CD14-positive monocyte (primary cell): ENCODE data around the gene ULBP2. TPM values are rescaled to one million over a fixed set of nuclear protein-coding genes. Genes with fewer than 3 reads are reported as not detected.

Source experiments
- DNase-seq, 3 donors: peaks; one replicate each; pipeline ENCODE4 v3.0.0-alpha.2; 2011 to 2022
- H2AFZ ChIP-seq: 2 replicates; pipeline ENCODE4 v1.6.0; 2012; ENCODE audit warnings: mild to moderate bottlenecking, low read depth, low read length, inconsistent platforms; ENCODE audit not compliant: insufficient read depth, poor library complexity, severe bottlenecking
- H3K27ac ChIP-seq, 2 donors: 1 replicate in 1 of 2; 2 replicates in 1 of 2; pipeline ENCODE4 v1.5.1; 2012 to 2013; ENCODE audit warnings: low read length in 2 of 2, control low read depth in 1 of 2, inconsistent platforms in 1 of 2, low read depth in 1 of 2, mild to moderate bottlenecking in 1 of 2
- H3K27me3 ChIP-seq, 2 donors: one replicate each; pipeline versions ENCODE4 v1.6.0 to v1.6.1; 2011 to 2013; ENCODE audit warnings: low read length in 2 of 2; ENCODE audit not compliant: control insufficient read depth in 2 of 2, insufficient read depth in 2 of 2
- H3K36me3 ChIP-seq, 2 donors: replicated peaks in 1 of 2; 1 replicate in 1 of 2; 2 replicates in 1 of 2; pipeline versions ENCODE4 v1.5.1 to v1.6.1; 2012 to 2013; ENCODE audit warnings: low read length in 2 of 2, control low read depth in 1 of 2, inconsistent platforms in 1 of 2, mild to moderate bottlenecking in 1 of 2; ENCODE audit not compliant: insufficient read depth in 2 of 2, control insufficient read depth in 1 of 2
- H3K4me1 ChIP-seq, 2 donors: 1 replicate in 1 of 2; 2 replicates in 1 of 2; pipeline versions ENCODE4 v1.5.1 to v1.6.1; 2012 to 2013; ENCODE audit warnings: low read length in 2 of 2, control low read depth in 1 of 2, inconsistent platforms in 1 of 2, mild to moderate bottlenecking in 1 of 2, moderate library complexity in 1 of 2; ENCODE audit not compliant: insufficient read depth in 2 of 2, control insufficient read depth in 1 of 2
- H3K4me2 ChIP-seq: replicated peaks from 2 replicates; pipeline ENCODE3; 2012; ENCODE audit warnings: low read length, moderate library complexity, mild to moderate bottlenecking; ENCODE audit not compliant: poor library complexity, severe bottlenecking; ENCODE audit errors: extremely low read depth
- H3K4me3 ChIP-seq, 3 experiments: fragments of 200-600 bp in 1 of 3; sonication (generic) in 1 of 3; replicated peaks in 1 of 3; 1 replicate in 2 of 3; 2 replicates in 1 of 3; pipeline ENCODE4 v1.5.1; 2011 to 2013; ENCODE audit warnings: low read length in 3 of 3, mild to moderate bottlenecking in 3 of 3, control low read depth in 2 of 3, low read depth in 2 of 3, inconsistent platforms in 1 of 3, moderate library complexity in 1 of 3
- H3K79me2 ChIP-seq: 2 replicates; pipeline ENCODE4 v1.6.0; 2012; ENCODE audit warnings: mild to moderate bottlenecking, control low read depth, inconsistent platforms, low read length, moderate library complexity; ENCODE audit not compliant: insufficient read depth
- H3K9ac ChIP-seq: 2 replicates; pipeline ENCODE4 v1.6.0; 2017; ENCODE audit warnings: low read length, mild to moderate bottlenecking; ENCODE audit not compliant: insufficient read depth, poor library complexity, severe bottlenecking
- H3K9me3 ChIP-seq, 2 donors: replicated peaks in 1 of 2; 1 replicate in 1 of 2; 2 replicates in 1 of 2; pipeline versions ENCODE4 v1.5.1 to v1.6.1; 2012 to 2013; ENCODE audit warnings: low read length in 2 of 2, control low read depth in 1 of 2; ENCODE audit not compliant: control insufficient read depth in 1 of 2, insufficient read depth in 1 of 2
- H4K20me1 ChIP-seq: 2 replicates; pipeline ENCODE4 v1.6.0; 2012; ENCODE audit warnings: mild to moderate bottlenecking, low read length, control low read depth, moderate library complexity; ENCODE audit not compliant: insufficient read depth
- H3K27ac Mint-ChIP-seq, 7 donors: one replicate each; pipeline ENCODE4 v1.8.0; 2020; ENCODE audit warnings: mild to moderate bottlenecking in 7 of 7, mixed read lengths in 7 of 7, moderate library complexity in 6 of 7, inconsistent platforms in 2 of 7
- H3K27me3 Mint-ChIP-seq, 3 donors: one replicate each; pipeline ENCODE4 v1.8.0; 2021 to 2022; ENCODE audit warnings: low read depth in 3 of 3, mild to moderate bottlenecking in 3 of 3, mixed read lengths in 3 of 3, moderate library complexity in 3 of 3, inconsistent platforms in 1 of 3
- H3K36me3 Mint-ChIP-seq, 2 donors: one replicate each; pipeline ENCODE4 v1.8.0; 2020; ENCODE audit warnings: mixed read lengths in 2 of 2, inconsistent platforms in 1 of 2, mild to moderate bottlenecking in 1 of 2
- H3K4me1 Mint-ChIP-seq: one replicate; pipeline ENCODE4 v1.8.0; 2020; ENCODE audit warnings: mild to moderate bottlenecking, mixed read lengths
- H3K4me3 Mint-ChIP-seq, 2 donors: one replicate each; pipeline ENCODE4 v1.8.0; 2020; ENCODE audit warnings: mild to moderate bottlenecking in 2 of 2, mixed read lengths in 2 of 2, moderate library complexity in 1 of 2
- H3K9me3 Mint-ChIP-seq, 7 donors: one replicate each; pipeline ENCODE4 v1.8.0; 2020 to 2022; ENCODE audit warnings: mixed read lengths in 7 of 7, mild to moderate bottlenecking in 6 of 7, moderate library complexity in 6 of 7, inconsistent platforms in 2 of 7
- CTCF ChIP-seq: fragments of 200-600 bp; IDR thresholded peaks from one replicate; pipeline ENCODE4 v1.8.0; 2022; ENCODE audit warnings: antibody characterized with exemption, mild to moderate bottlenecking
- WGBS: methylation state at CpG from one replicate; pipeline ENCODE4 v1.1.5; 2013; ENCODE audit warnings: missing lambda C conversion rate; ENCODE audit not compliant: insufficient coverage; 5-methylcytosine and 5-hydroxymethylcytosine counted together
- intact Hi-C, 2 donors: fragments of 100-400 bp; cut with micrococcal nuclease; formaldehyde crosslinking; loops; one replicate each; pipeline versions ENCODE4 v1.15.0 to v1.15.1; 2023
- polyA plus RNA-seq, 3 donors: library from polyadenylated mRNA; depleted of rRNA in 1 of 3; unstranded in 2 of 3; stranded (reverse) in 1 of 3; fragments of 300-500 nt in 2 of 3; fragments of >200 nt in 1 of 3; fragmentation: Illumina TruSeq in 2 of 3; gene quantifications; 1 replicate in 2 of 3; 2 replicates in 1 of 3; pipeline ENCODE4 v1.2.3, GENCODE V29; 2012 to 2021

The ULBP2 gene
- polyA plus RNA-seq, 3 donors, result 0.31 to 0.49 TPM; not detected in 1

GRCh38 chr6:149905911-149906371 is 35.9 kb upstream of the ULBP2 start:
- H3K27me3 Mint-ChIP-seq, result peaks cover 7 to 11% (median 9%) of the 10 kb centered on the region in 3 donors
- H3K4me3 ChIP-seq, result no peak overlapping the region
- no peak for DNase-seq
- no peak overlapping the region for H3K4me2 ChIP-seq
- H3K9me3 ChIP-seq, result peaks cover 9 to 10% of the 10 kb centered on the region in 2 donors
- H3K27me3 ChIP-seq, result no peaks in the 10 kb centered on the region
- H2AFZ ChIP-seq, result no peak overlapping the region
- no peaks in the 10 kb centered on the region for H3K4me1 Mint-ChIP-seq
- intact Hi-C loops, result no loop called here
- H3K36me3 Mint-ChIP-seq, result peaks cover 0 to 2% of the 10 kb centered on the region in 2 donors
- no peak overlapping the region for H3K27ac ChIP-seq
- no peaks in the 10 kb centered on the region for H3K79me2 ChIP-seq
- H3K27ac Mint-ChIP-seq, result no peak overlapping the region
- H4K20me1 ChIP-seq, result no peaks in the 10 kb centered on the region
- H3K36me3 ChIP-seq, result no peaks in the 10 kb centered on the region
- no peak overlapping the region for H3K4me3 Mint-ChIP-seq
- no peak overlapping the region for H3K9ac ChIP-seq
- WGBS, result 74% methylated on average over 6 of the region's 6 CpGs
- TF ChIP-seq CTCF, result no peak
- H3K4me1 ChIP-seq, result no peaks in the 10 kb centered on the region
- H3K9me3 Mint-ChIP-seq, result peaks cover 8 to 18% (median 13%) of the 10 kb centered on the region in 7 donors

GRCh38 chr6:149906405-149906804 is 35.4 kb upstream of the ULBP2 start:
- TF ChIP-seq CTCF, result no peak
- Mint-ChIP-seq H3K4me3 (no peak overlapping the region), H3K27me3 (peaks cover 7 to 11% (median 10%) of the 10 kb centered on the region in 3 donors), H3K9me3 (peaks cover 8 to 18% (median 13%) of the 10 kb centered on the region in 7 donors), H3K4me1 (no peaks in the 10 kb centered on the region), H3K27ac (no peak overlapping the region), H3K36me3 (peaks cover 0 to 2% of the 10 kb centered on the region in 2 donors)
- Histone ChIP-seq H3K9ac (no peak overlapping the region), H2AFZ (no peak overlapping the region), H4K20me1 (no peaks in the 10 kb centered on the region), H3K36me3 (no peaks in the 10 kb centered on the region), H3K27ac (no peak overlapping the region), H3K9me3 (peaks cover 9 to 10% of the 10 kb centered on the region in 2 donors), H3K4me3 (no peak overlapping the region), H3K27me3 (no peaks in the 10 kb centered on the region), H3K4me1 (no peaks in the 10 kb centered on the region), H3K79me2 (no peaks in the 10 kb centered on the region), H3K4me2 (no peak overlapping the region)
- 94% methylated on average over 3 of the region's 4 CpGs for WGBS
- intact Hi-C loops, result no loop called here
- DNase-seq, result no peak
